Measurements from ENCODE around the gene SYT14.

SYT14 gene

DNA sequence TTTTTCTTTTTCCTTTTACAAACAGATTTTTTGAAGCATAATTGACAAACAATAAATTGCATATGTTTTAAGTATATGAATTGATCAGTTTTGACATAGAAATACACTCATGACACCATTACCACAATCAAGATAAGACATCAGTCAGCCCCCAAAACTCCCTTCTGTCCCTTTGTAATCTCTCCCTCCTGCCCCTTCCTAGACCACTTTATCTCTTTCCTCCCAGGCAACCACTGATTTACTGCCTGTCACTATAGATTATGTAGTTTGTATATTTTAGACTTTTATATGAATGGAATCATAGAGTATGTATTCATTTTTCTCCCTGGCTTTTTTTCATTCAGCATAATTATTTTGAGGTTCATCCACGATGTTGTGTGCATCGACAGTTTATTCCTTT is 6.9 kb upstream of the SYT14 start:
- DNase-seq = no peak
- no peak overlapping the region for H3K14ac ChIP-seq (ENCODE audit: low read length)
- H3K4me3 ChIP-seq (ENCODE audit: low read depth, low read length) = no peak overlapping the region
- no peaks in the 10 kb centered on the region for H3K4me1 ChIP-seq (ENCODE audit: control insufficient read depth in 1 of 2, insufficient read depth in 2 of 2, low read length in 2 of 2)
- no peaks in the 10 kb centered on the region for H3K79me1 ChIP-seq (ENCODE audit: low read length)
- no peaks in the 10 kb centered on the region for H3K36me3 ChIP-seq (ENCODE audit: control insufficient read depth in 1 of 2, insufficient read depth in 2 of 2, low read length in 2 of 2)
- no peaks in the 10 kb centered on the region for H3K9me3 ChIP-seq (ENCODE audit: insufficient read depth, low read depth, low read length)
- no peak overlapping the region for H3K4ac ChIP-seq (ENCODE audit: low read depth, low read length)
- no peak overlapping the region for H4K12ac ChIP-seq (ENCODE audit: low read depth, low read length)
- H2AK5ac ChIP-seq (ENCODE audit: low read length) = no peak overlapping the region
- no peak overlapping the region for H2BK120ac ChIP-seq (ENCODE audit: insufficient read depth, low read length, poor library complexity)
- no peaks in the 10 kb centered on the region for H3K79me2 ChIP-seq (ENCODE audit: control insufficient read depth, insufficient read depth, low read length, poor library complexity)
- no peak overlapping the region for H3K4me2 ChIP-seq (ENCODE audit: low read length)
- H4K8ac ChIP-seq (ENCODE audit: low read depth, low read length) = no peak overlapping the region
- no peak overlapping the region for H3K23ac ChIP-seq (ENCODE audit: low read length)
- no peak overlapping the region for H3K9ac ChIP-seq (ENCODE audit: low read length)
- no CpG with 5 or more reads among the region's 2 CpGs for WGBS (ENCODE audit: extremely low coverage, insufficient coverage, insufficient read length)
- H3K27me3 ChIP-seq (ENCODE audit: insufficient read depth, low read length) = no peaks in the 10 kb centered on the region
- H3K27ac ChIP-seq (ENCODE audit: low read depth, low read length) = no peak overlapping the region
- no peak overlapping the region for H3K18ac ChIP-seq (ENCODE audit: low read length)
- H2AFZ ChIP-seq (ENCODE audit: insufficient read depth, low read length, poor library complexity) = no peak overlapping the region
- no peak overlapping the region for H2BK12ac ChIP-seq (ENCODE audit: low read length)
- no peak overlapping the region for H2BK5ac ChIP-seq (ENCODE audit: low read depth, low read length, poor library complexity)
- H4K91ac ChIP-seq (ENCODE audit: low read depth, low read length) = no peak overlapping the region

- H3K4me3 ChIP-seq (ENCODE audit: low read depth, low read length) = no peak overlapping the region
- no peak overlapping the region for H3K9ac ChIP-seq (ENCODE audit: low read length)
- DNase-seq = no peak
- no peak overlapping the region for H2BK5ac ChIP-seq (ENCODE audit: low read depth, low read length, poor library complexity)
- H3K36me3 ChIP-seq (ENCODE audit: control insufficient read depth in 1 of 2, insufficient read depth in 2 of 2, low read length in 2 of 2) = no peaks in the 10 kb centered on the region
- H3K23ac ChIP-seq (ENCODE audit: low read length) = no peak overlapping the region
- H4K12ac ChIP-seq (ENCODE audit: low read depth, low read length) = no peak overlapping the region
- WGBS (ENCODE audit: extremely low coverage, insufficient coverage, insufficient read length) = no CpG with 5 or more reads among the region's 6 CpGs
- H3K4ac ChIP-seq (ENCODE audit: low read depth, low read length) = no peak overlapping the region
- no peak overlapping the region for H2AFZ ChIP-seq (ENCODE audit: insufficient read depth, low read length, poor library complexity)
- no peak overlapping the region for H4K8ac ChIP-seq (ENCODE audit: low read depth, low read length)
- H2BK120ac ChIP-seq (ENCODE audit: insufficient read depth, low read length, poor library complexity) = no peak overlapping the region
- H3K18ac ChIP-seq (ENCODE audit: low read length) = no peak overlapping the region
- H3K79me1 ChIP-seq (ENCODE audit: low read length) = no peaks in the 10 kb centered on the region
- H3K79me2 ChIP-seq (ENCODE audit: control insufficient read depth, insufficient read depth, low read length, poor library complexity) = no peaks in the 10 kb centered on the region
- no peak overlapping the region for H3K27ac ChIP-seq (ENCODE audit: low read depth, low read length)
- H3K9me3 ChIP-seq (ENCODE audit: insufficient read depth, low read depth, low read length) = no peaks in the 10 kb centered on the region
- peaks cover 4% of the 10 kb centered on the region for H3K27me3 ChIP-seq (ENCODE audit: insufficient read depth, low read length)
- H4K91ac ChIP-seq (ENCODE audit: low read depth, low read length) = no peak overlapping the region
- no peak overlapping the region for H2BK12ac ChIP-seq (ENCODE audit: low read length)
- no peak overlapping the region for H2AK5ac ChIP-seq (ENCODE audit: low read length)
- H3K14ac ChIP-seq (ENCODE audit: low read length) = no peak overlapping the region
- H3K4me1 ChIP-seq (ENCODE audit: control insufficient read depth in 1 of 2, insufficient read depth in 2 of 2, low read length in 2 of 2) = peaks cover 3% of the 10 kb centered on the region in 2 experiments
- no peak overlapping the region for H3K4me2 ChIP-seq (ENCODE audit: low read length)
These were observed 1.9 kb upstream of the SYT14 start for GRCh38 chr1:209936125-209936524.

DNA sequence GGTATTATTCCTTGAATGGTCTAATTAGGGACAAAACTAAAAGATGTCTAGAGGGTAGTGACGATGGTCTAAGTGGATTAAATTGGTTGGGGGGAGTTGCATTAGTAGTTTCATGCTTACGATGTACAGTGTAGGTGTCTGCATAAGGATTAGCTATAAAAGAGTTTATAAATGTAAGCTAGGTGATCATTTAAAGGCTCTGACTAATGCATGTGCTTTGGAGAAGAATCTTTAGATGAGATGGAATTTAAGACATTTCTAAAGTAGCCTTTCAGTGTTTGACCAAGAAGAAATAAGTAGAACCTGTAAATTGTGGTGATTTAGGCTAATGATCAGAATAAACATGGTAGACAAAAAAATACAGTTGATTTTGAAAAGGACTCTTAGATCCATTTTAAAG is 7.4 kb downstream of the SYT14 start:
- no peak overlapping the region for H4K91ac ChIP-seq (ENCODE audit: low read depth, low read length)

DNA sequence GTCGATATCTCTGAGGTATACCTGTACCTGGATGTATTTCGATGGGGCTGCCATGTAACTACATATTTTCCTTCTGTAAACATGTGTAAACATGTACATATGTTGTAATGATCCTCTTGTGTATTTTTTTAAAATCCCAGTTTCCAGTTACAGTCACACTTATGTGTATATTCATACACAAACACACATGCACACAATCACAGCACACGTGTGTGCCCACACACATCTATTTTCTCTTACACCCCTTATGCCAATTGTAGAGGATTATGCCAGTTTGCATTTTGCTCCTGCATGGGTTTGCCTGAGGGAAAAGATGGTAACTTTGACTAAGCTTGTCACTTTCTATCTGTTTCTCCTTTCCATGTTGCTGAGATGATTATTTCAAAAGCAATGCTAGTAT is 10.1 kb downstream of the SYT14 start:
- WGBS (ENCODE audit: extremely low coverage, insufficient coverage, insufficient read length) = no CpG with 5 or more reads among the region's 3 CpGs
- Histone ChIP-seq H3K14ac (ENCODE audit: low read length) (no peak overlapping the region), H4K8ac (ENCODE audit: low read depth, low read length) (no peak overlapping the region), H3K4me1 (ENCODE audit: control insufficient read depth in 1 of 2, insufficient read depth in 2 of 2, low read length in 2 of 2) (no peaks in the 10 kb centered on the region), H3K27me3 (ENCODE audit: insufficient read depth, low read length) (no peaks in the 10 kb centered on the region), H3K36me3 (ENCODE audit: control insufficient read depth in 1 of 2, insufficient read depth in 2 of 2, low read length in 2 of 2) (no peaks in the 10 kb centered on the region), H3K23ac (ENCODE audit: low read length) (no peak overlapping the region), H3K9ac (ENCODE audit: low read length) (no peak overlapping the region), H3K79me2 (ENCODE audit: control insufficient read depth, insufficient read depth, low read length, poor library complexity) (no peaks in the 10 kb centered on the region), H2AFZ (ENCODE audit: insufficient read depth, low read length, poor library complexity) (no peak overlapping the region), H3K27ac (ENCODE audit: low read depth, low read length) (no peak overlapping the region), H4K12ac (ENCODE audit: low read depth, low read length) (no peak overlapping the region), H3K4me2 (ENCODE audit: low read length) (no peak overlapping the region), H3K18ac (ENCODE audit: low read length) (no peak overlapping the region), H2BK12ac (ENCODE audit: low read length) (no peak overlapping the region), H2AK5ac (ENCODE audit: low read length) (no peak overlapping the region), H4K91ac (ENCODE audit: low read depth, low read length) (no peak overlapping the region), H3K79me1 (ENCODE audit: low read length) (no peaks in the 10 kb centered on the region), H2BK120ac (ENCODE audit: insufficient read depth, low read length, poor library complexity) (no peak overlapping the region), H3K4me3 (ENCODE audit: low read depth, low read length) (no peak overlapping the region), H3K4ac (ENCODE audit: low read depth, low read length) (no peak overlapping the region), H3K9me3 (ENCODE audit: insufficient read depth, low read depth, low read length) (no peaks in the 10 kb centered on the region), H2BK5ac (ENCODE audit: low read depth, low read length, poor library complexity) (no peak overlapping the region)
- DNase-seq = no peak

More for the DNA sequence above, 7.4 kb downstream of the SYT14 start:
- Histone ChIP-seq H3K4me1 (ENCODE audit: control insufficient read depth in 1 of 2, insufficient read depth in 2 of 2, low read length in 2 of 2) (no peaks in the 10 kb centered on the region), H4K8ac (ENCODE audit: low read depth, low read length) (no peak overlapping the region), H2BK12ac (ENCODE audit: low read length) (no peak overlapping the region), H3K27ac (ENCODE audit: low read depth, low read length) (no peak overlapping the region), H3K27me3 (ENCODE audit: insufficient read depth, low read length) (no peaks in the 10 kb centered on the region), H3K36me3 (ENCODE audit: control insufficient read depth in 1 of 2, insufficient read depth in 2 of 2, low read length in 2 of 2) (no peaks in the 10 kb centered on the region), H3K9ac (ENCODE audit: low read length) (no peak overlapping the region), H3K9me3 (ENCODE audit: insufficient read depth, low read depth, low read length) (no peaks in the 10 kb centered on the region), H2AK5ac (ENCODE audit: low read length) (no peak overlapping the region), H3K79me2 (ENCODE audit: control insufficient read depth, insufficient read depth, low read length, poor library complexity) (no peaks in the 10 kb centered on the region), H3K4ac (ENCODE audit: low read depth, low read length) (no peak overlapping the region), H3K79me1 (ENCODE audit: low read length) (no peaks in the 10 kb centered on the region), H2AFZ (ENCODE audit: insufficient read depth, low read length, poor library complexity) (no peak overlapping the region), H3K4me3 (ENCODE audit: low read depth, low read length) (no peak overlapping the region), H3K4me2 (ENCODE audit: low read length) (no peak overlapping the region), H2BK5ac (ENCODE audit: low read depth, low read length, poor library complexity) (no peak overlapping the region), H2BK120ac (ENCODE audit: insufficient read depth, low read length, poor library complexity) (no peak overlapping the region), H3K14ac (ENCODE audit: low read length) (no peak overlapping the region), H3K23ac (ENCODE audit: low read length) (no peak overlapping the region), H3K18ac (ENCODE audit: low read length) (no peak overlapping the region), H4K12ac (ENCODE audit: low read depth, low read length) (no peak overlapping the region)
- DNase-seq = no peak
- no CpG with 5 or more reads among the region's 2 CpGs for WGBS (ENCODE audit: extremely low coverage, insufficient coverage, insufficient read length)
